Ascending aorta (tissue), 2 donors: ENCODE results near the gene ITK. TPM values are rescaled to one million over a fixed set of nuclear protein-coding genes. Genes with fewer than 3 reads are reported as not detected.

Experiments used
- DNase-seq, 2 donors: peaks; one replicate each; pipeline ENCODE4 v3.0.0-alpha.2; 2019; ENCODE audit warnings: low spot score in 2 of 2
- H3K27ac ChIP-seq, 2 donors: fragments of 200-600 bp; sonication (generic); one replicate each; pipeline ENCODE4 v1.5.1; 2016 to 2017; ENCODE audit warnings: mild to moderate bottlenecking in 1 of 2
- H3K27me3 ChIP-seq: fragments of 200-600 bp; sonication (generic); one replicate; pipeline ENCODE4 v1.5.1; 2017
- H3K36me3 ChIP-seq, 2 donors: fragments of 200-600 bp; sonication (generic); one replicate each; pipeline ENCODE4 v1.5.1; 2016
- H3K4me1 ChIP-seq, 2 donors: fragments of 200-600 bp; sonication (generic); one replicate each; pipeline ENCODE4 v1.5.1; 2016 to 2017; ENCODE audit warnings: mild to moderate bottlenecking in 1 of 2
- H3K4me3 ChIP-seq, 2 donors: fragments of 200-600 bp; sonication (generic); one replicate each; pipeline ENCODE4 v1.5.1; 2016 to 2017; ENCODE audit warnings: mild to moderate bottlenecking in 1 of 2
- H3K9me3 ChIP-seq, 2 donors: fragments of 200-600 bp; sonication (generic); one replicate each; pipeline ENCODE4 v1.5.1; 2016
- intact Hi-C: fragments of 100-400 bp; cut with DNase I; formaldehyde crosslinking; loops from one replicate; pipeline ENCODE4 v1.15.1; 2023
- total RNA-seq: library from RNA; depleted of rRNA; stranded (reverse); fragments of >200 nt; gene quantifications from one replicate; pipeline ENCODE4 v1.1.0, GENCODE V29; 2016
- TF ChIP-seq, protein P1 (sequence below), 3 experiments: fragments of 200-600 bp in 2 of 3; fragments of 450-650 bp in 1 of 3; sonication (generic) in 2 of 3; IDR thresholded peaks; one replicate each; pipeline ENCODE4 v1.5.1; 2016 to 2019; ENCODE audit warnings: antibody characterized with exemption in 3 of 3, mild to moderate bottlenecking in 1 of 3, moderate library complexity in 1 of 3

Gene ITK
- total RNA-seq, 1 donor from 2014 or later: 0.43 TPM

DNA sequence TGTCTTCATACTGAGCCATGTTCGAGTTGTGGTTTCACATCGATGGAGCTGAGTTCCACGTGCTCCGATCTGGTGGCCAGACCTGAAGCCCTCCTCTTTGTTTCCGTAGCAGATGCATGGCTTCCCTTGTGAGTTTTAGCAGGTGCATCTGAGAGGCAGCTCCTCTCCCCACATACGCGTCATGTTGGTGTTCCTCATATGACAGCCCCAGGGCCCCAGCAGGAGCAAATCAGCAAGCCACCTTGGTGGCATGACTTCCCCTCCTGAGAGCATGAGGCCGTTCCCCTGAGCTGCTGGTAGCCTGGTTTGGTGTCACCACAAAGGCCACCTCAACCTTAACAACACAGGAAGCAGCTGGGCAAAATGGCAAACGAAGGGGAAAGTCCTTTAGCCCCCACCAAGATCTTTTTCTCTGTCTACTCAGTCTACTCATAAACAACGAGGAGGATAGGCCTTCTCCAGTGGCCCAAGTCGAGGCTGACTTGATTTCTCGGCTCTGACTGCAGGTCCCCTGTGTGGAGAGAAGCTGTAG is 91.2 kb downstream of the ITK start:
- Histone ChIP-seq H3K27ac (no peak overlapping the region), H3K4me1 (peaks cover 0 to 2% of the 10 kb centered on the region in 2 donors), H3K27me3 (no peaks in the 10 kb centered on the region), H3K36me3 (no peaks in the 10 kb centered on the region), H3K9me3 (no peaks in the 10 kb centered on the region), H3K4me3 (no peak overlapping the region)
- intact Hi-C loops: no loop called here
- DNase-seq: peak; percentile 38 to 66
- TF ChIP-seq, protein P1, sequence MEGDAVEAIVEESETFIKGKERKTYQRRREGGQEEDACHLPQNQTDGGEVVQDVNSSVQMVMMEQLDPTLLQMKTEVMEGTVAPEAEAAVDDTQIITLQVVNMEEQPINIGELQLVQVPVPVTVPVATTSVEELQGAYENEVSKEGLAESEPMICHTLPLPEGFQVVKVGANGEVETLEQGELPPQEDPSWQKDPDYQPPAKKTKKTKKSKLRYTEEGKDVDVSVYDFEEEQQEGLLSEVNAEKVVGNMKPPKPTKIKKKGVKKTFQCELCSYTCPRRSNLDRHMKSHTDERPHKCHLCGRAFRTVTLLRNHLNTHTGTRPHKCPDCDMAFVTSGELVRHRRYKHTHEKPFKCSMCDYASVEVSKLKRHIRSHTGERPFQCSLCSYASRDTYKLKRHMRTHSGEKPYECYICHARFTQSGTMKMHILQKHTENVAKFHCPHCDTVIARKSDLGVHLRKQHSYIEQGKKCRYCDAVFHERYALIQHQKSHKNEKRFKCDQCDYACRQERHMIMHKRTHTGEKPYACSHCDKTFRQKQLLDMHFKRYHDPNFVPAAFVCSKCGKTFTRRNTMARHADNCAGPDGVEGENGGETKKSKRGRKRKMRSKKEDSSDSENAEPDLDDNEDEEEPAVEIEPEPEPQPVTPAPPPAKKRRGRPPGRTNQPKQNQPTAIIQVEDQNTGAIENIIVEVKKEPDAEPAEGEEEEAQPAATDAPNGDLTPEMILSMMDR (IDR thresholded peaks at IDR 0.05): no peak

DNA sequence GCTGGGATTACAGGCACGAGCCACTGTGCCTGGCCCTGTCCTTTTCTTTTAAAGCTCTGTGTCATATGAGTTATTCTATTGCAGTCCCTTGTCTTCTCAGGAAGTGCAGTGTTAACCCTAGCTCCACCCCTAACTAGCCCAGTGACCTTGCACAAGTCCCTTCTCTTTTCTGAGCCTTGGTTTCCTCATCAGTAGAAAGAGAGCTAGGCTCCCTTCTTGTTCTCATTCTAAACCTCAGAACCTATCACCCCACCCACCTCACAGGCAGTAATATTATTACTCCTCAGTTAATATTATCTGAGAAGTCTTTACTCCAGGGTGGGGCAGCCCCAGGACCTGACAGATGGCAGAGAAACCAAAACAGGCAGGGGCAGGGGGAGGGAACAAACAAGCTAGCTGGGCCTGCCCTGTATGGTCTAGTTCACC is 92.5 kb downstream of the ITK start:
- intact Hi-C loops: no loop called here
- no peaks in the 10 kb centered on the region for H3K27me3 ChIP-seq
- H3K4me1 ChIP-seq: no peaks in the 10 kb centered on the region
- H3K4me3 ChIP-seq: no peak overlapping the region
- TF ChIP-seq, protein P1 (IDR thresholded peaks at IDR 0.05): no peak
- no peak for DNase-seq
- H3K27ac ChIP-seq: no peak overlapping the region
- H3K36me3 ChIP-seq: no peaks in the 10 kb centered on the region
- H3K9me3 ChIP-seq: no peaks in the 10 kb centered on the region

GRCh38 chr5:157275403-157275802 is 94.8 kb downstream of the ITK start:
- H3K4me3 ChIP-seq: no peak overlapping the region
- DNase-seq: no peak

GRCh38 chr5:157278319-157279037 is 97.8 kb downstream of the ITK start:
- TF ChIP-seq, protein P1 (IDR thresholded peaks at IDR 0.05): no peak
- Histone ChIP-seq H3K4me3 (no peak overlapping the region), H3K36me3 (no peaks in the 10 kb centered on the region), H3K27ac (no peak overlapping the region), H3K27me3 (no peaks in the 10 kb centered on the region), H3K4me1 (peaks cover 0 to 2% of the 10 kb centered on the region in 2 donors), H3K9me3 (no peaks in the 10 kb centered on the region)
- DNase-seq: no peak
- intact Hi-C loops: no loop called here

More at GRCh38 chr5:157275403-157275802, 94.8 kb downstream of the ITK start:
- Histone ChIP-seq H3K4me1 (peaks cover 0 to 2% of the 10 kb centered on the region in 2 donors), H3K9me3 (no peaks in the 10 kb centered on the region), H3K27ac (no peak overlapping the region), H3K36me3 (no peaks in the 10 kb centered on the region), H3K27me3 (no peaks in the 10 kb centered on the region)
- intact Hi-C loops: no loop called here
- TF ChIP-seq, protein P1 (IDR thresholded peaks at IDR 0.05): no peak

DNA sequence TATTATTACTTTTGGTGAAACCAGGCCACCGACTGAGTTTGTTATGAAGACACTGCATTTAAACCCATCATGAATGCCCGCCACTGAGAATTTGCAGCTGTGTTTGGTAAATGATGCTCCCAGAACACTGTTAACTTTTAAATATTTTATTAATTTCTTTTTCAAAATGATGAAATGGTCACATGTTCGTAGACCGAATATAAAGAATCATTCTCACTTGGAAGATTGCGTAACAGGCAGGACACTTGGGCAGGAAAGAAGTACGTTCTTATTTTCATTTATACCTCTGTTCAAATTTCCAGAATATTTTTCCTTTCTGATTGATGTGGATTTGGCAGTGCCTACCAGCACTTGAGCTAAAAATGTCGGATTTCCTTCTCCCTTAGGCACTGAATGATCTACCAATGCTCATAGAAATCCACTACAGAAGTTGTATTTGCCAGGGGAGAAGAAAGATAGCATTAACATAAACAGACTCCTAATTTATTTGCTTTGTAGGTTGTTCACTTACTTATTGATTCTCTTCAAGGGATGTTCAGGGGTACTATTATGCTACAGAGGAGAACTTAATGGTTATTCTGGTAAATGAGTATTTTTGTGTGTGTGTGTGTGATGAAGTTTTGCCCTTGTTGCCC is 99.1 kb downstream of the ITK start:
- TF ChIP-seq, protein P1 (IDR thresholded peaks at IDR 0.05): no peak
- DNase-seq: no peak
- peaks cover 0 to 2% of the 10 kb centered on the region in 2 donors for H3K4me1 ChIP-seq
- intact Hi-C loops: no loop called here
- no peak overlapping the region for H3K4me3 ChIP-seq
- H3K36me3 ChIP-seq: no peaks in the 10 kb centered on the region
- no peaks in the 10 kb centered on the region for H3K27me3 ChIP-seq
- no peak overlapping the region for H3K27ac ChIP-seq
- H3K9me3 ChIP-seq: no peaks in the 10 kb centered on the region
